ENCODE results near the gene RBM17.
A peak's percentile ranks its signal among the peaks of the same experiment; 100 is the strongest.
"Not testable (repeated sequence)": the region's sequence is repeated elsewhere in the genome, so short reads cannot be mapped to it uniquely, and the experiment has no call there.

The RBM17 gene

GRCh38 chr10:6140141-6140841 is 51.5 kb downstream of the RBM17 start:
- DNase-seq = no peak

- DNase-seq = no peak
Observed at GRCh38 chr10:6140965-6141295, 52.1 kb downstream of the RBM17 start.

GRCh38 chr10:6141296-6142151 is 52.7 kb downstream of the RBM17 start:
- DNase-seq = no peak

- DNase-seq = not testable (repeated sequence)
Observed at GRCh38 chr10:6142186-6142585, 53.4 kb downstream of the RBM17 start.

- no peak for DNase-seq
Observed at GRCh38 chr10:6142644-6143043, 53.8 kb downstream of the RBM17 start.

- DNase-seq = no peak
Observed at GRCh38 chr10:6143181-6143580, 54.3 kb downstream of the RBM17 start.

GRCh38 chr10:6144406-6145165 is 55.8 kb downstream of the RBM17 start:
- DNase-seq = no peak

- DNase-seq = no peak
Observed at GRCh38 chr10:6145166-6145987, 56.5 kb downstream of the RBM17 start.

- no peak for DNase-seq
Observed at GRCh38 chr10:6146013-6146785, 57.4 kb downstream of the RBM17 start.

GRCh38 chr10:6146921-6147320 is 58.1 kb downstream of the RBM17 start:
- DNase-seq = no peak

- DNase-seq = no peak
Observed at GRCh38 chr10:6148251-6148701, 59.4 kb downstream of the RBM17 start.

GRCh38 chr10:6148908-6149307 is 60.1 kb downstream of the RBM17 start:
- no peak for DNase-seq

- DNase-seq = no peak
Observed at GRCh38 chr10:6151087-6151977, 62.5 kb downstream of the RBM17 start.

- no peak for DNase-seq
Observed at GRCh38 chr10:6153845-6154244, 65.0 kb downstream of the RBM17 start.

- no peak for DNase-seq
Observed at GRCh38 chr10:6154566-6154965, 65.7 kb downstream of the RBM17 start.

- DNase-seq = no peak
Observed at GRCh38 chr10:6158276-6158675, 69.4 kb downstream of the RBM17 start.

- no peak for DNase-seq
Observed at GRCh38 chr10:6161921-6162320, 73.1 kb downstream of the RBM17 start.

- DNase-seq = no peak
Observed at GRCh38 chr10:6162589-6163356, 73.9 kb downstream of the RBM17 start.

GRCh38 chr10:6163364-6164270 is 74.8 kb downstream of the RBM17 start:
- peak; percentile 18 for DNase-seq
